Subcutaneous adipose tissue (tissue), 4 donors: ENCODE measurements around the gene RPS6KC1. TPM values are rescaled to one million over a fixed set of nuclear protein-coding genes. Genes with fewer than 3 reads are reported as not detected.

Experiments
- total RNA-seq, 4 donors: library from RNA; depleted of rRNA; stranded (reverse); fragments of >200 nt; gene quantifications; one replicate each; pipeline ENCODE4 v1.1.0, GENCODE V29; 2016
- TF ChIP-seq, protein P1 (sequence below): fragments of 450-650 bp; IDR thresholded peaks from one replicate; pipeline ENCODE4 v1.5.1; 2016; ENCODE audit warnings: low read depth, mild to moderate bottlenecking, control low read depth, antibody characterized with exemption, moderate library complexity

Gene RPS6KC1
- total RNA-seq, 4 donors from 2014 or later, result 22.6 to 30.7 (median 25.3) TPM

DNA sequence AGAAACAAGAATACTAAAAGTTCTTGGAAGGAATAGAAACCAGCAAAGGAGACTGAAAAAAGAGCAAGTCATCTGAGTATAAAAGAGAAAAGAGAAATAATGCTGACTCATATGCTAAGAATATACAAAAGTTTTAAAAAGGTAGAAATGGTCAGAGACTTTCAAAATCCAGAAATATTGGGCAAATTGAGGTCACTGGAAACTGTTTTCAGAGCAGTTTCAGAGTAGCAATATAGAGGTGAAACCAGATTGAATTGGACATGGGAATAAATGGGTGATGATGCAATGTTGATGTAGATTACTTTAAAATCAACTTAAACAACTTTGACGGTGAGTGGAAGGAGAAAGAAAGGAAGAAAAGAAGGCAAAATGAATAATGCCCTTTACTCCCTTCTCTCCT, 1.8 kb upstream of the RPS6KC1 start:
- TF ChIP-seq, protein P1, sequence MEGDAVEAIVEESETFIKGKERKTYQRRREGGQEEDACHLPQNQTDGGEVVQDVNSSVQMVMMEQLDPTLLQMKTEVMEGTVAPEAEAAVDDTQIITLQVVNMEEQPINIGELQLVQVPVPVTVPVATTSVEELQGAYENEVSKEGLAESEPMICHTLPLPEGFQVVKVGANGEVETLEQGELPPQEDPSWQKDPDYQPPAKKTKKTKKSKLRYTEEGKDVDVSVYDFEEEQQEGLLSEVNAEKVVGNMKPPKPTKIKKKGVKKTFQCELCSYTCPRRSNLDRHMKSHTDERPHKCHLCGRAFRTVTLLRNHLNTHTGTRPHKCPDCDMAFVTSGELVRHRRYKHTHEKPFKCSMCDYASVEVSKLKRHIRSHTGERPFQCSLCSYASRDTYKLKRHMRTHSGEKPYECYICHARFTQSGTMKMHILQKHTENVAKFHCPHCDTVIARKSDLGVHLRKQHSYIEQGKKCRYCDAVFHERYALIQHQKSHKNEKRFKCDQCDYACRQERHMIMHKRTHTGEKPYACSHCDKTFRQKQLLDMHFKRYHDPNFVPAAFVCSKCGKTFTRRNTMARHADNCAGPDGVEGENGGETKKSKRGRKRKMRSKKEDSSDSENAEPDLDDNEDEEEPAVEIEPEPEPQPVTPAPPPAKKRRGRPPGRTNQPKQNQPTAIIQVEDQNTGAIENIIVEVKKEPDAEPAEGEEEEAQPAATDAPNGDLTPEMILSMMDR, result no peak

DNA sequence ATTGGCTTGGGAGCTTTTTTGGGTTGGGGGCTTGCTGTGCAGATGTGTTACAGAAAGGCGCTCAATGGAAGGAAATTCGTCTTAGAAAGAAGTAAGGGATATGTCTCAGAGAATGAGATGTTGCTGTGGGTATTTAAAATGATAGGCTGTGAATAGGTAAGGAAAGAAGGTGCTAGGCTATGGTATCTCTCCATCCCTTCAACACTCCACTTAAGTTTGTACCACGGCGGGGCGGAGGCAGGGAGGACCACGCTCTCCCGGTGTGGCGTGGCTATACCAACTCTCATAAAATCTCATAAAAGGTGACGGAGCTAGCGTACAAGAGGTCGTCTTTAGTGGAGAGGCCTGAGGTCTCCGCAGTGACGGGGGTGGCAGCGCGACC, 305 bp upstream of the RPS6KC1 start:
- TF ChIP-seq, protein P1, result no peak

DNA sequence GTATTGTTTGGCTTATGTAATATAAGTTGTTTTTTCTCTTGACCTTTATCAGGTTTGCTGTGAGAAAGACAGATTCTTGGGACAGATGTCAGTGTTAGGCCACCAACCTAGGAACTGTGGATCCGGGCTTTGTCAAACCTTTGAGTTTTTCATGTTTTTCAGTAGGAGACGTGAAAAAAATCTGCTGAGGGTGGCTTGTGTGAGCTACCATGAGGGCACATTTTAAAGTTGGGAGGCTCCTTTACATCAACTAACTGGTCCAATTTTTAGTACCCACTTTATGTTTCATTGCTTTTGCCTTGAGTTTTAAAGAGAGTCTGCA, 801 bp downstream of the RPS6KC1 start:
- TF ChIP-seq, protein P1, result no peak

DNA sequence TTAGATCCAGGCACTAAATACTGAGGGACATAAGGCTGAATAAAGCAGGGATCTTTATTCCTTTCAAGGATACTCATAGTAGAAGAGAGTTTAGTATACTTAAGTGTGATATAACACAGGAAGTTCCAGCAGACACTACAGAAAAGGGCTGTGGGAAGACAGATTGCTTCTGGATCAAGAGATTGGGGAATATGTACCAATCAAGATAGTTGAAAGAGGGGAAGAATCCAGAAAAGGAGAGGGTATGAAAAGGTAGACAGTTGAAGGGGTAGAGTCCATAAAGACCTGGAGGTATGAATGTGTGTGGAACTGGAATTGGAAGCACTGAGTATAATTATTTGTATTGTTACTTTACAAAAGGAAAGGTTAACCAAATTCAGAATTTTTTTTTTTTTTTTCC, 2.4 kb downstream of the RPS6KC1 start:
- TF ChIP-seq, protein P1, result no peak

DNA sequence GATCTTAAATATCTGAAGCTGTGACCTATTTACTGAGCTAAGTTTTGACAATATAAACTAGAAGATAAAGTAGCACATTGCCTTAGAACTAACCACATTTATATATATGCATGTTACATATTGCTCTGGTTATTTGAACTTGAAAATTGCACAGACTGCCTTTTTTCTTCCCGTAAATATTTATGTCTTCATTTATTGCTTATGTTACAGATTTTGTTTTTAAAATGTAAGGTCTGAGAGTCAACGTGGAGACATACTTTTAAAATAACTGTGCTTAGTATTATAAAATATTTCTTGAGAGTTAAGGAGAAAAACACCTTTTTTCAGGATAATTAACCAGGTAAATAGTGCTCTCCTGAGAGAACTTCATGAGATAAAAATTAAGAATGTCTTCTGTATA, 3.1 kb downstream of the RPS6KC1 start:
- TF ChIP-seq, protein P1, result no peak

DNA sequence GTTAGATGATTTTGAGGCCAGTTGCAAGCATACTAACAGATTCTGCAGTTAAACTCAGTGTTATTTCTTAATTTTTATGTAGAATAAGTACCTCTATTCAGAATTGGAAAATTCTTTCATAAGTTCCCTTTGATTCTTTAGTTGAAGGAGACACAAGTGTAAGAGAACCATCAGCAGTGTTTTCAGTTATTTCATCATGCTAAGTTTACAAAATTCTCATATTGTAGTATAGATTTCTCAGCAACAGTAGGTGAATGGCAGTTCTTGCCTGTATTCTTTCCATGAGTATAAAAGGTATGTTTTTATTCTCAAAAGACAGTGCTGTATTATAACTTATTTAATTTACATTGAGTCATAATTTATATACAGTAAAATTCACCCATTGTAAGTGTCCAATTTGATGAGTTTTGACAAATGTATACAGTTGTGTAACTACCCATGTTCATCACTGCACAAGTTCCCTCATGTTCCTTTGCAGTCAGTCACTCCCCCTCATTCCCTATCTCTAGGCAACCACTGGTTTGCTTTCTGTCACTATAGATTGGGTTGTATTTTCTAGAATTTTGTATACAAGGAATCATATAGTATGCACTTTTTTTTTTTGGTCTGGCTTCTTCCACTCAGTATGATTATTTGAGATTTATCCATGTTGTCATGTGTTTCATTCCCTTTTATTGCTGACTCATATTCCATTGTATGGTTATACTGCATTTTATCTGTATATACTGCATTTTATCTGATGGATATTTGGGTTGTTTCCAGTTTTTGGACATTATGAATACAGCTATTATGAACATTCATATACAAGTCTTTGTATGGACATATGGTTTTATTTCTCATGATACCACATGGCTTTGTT, 3.9 kb downstream of the RPS6KC1 start:
- TF ChIP-seq, protein P1, result no peak

DNA sequence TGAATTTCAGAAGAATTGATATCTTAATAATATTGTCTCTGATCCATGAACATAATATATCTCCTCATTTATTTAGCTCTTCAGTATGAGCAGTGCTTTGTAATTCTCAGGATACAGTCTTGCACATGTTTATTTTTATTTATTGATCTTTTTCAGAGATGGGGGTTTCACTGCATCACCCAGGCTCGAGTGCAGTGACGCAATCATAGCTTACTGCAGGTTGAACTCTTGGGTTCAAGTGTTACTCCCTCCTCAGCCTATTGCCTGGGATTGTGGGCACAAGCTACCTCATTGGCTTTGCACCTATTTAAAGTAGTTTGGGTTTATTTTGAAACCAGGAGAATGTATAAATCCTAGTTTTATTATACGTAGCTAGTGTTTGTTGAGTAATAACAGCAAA, 4.7 kb downstream of the RPS6KC1 start:
- TF ChIP-seq, protein P1, result no peak
